HG03135 (cell line): ENCODE measurements around the gene PID1.
"Not testable (repeated sequence)": the region's sequence is repeated elsewhere in the genome, so short reads cannot be mapped to it uniquely, and the experiment has no call there.

Experiments used
- ATAC-seq: cut with Tn5 transposase; IDR thresholded peaks from one replicate; pipeline ENCODE4 v1.9.1; 2021; ENCODE audit warnings: mild to moderate bottlenecking, moderate library complexity; ENCODE audit not compliant: unreplicated experiment

The PID1 gene

GRCh38 chr2:229220254-229220653, 50.8 kb downstream of the PID1 start:
- ATAC-seq: no peak

DNA sequence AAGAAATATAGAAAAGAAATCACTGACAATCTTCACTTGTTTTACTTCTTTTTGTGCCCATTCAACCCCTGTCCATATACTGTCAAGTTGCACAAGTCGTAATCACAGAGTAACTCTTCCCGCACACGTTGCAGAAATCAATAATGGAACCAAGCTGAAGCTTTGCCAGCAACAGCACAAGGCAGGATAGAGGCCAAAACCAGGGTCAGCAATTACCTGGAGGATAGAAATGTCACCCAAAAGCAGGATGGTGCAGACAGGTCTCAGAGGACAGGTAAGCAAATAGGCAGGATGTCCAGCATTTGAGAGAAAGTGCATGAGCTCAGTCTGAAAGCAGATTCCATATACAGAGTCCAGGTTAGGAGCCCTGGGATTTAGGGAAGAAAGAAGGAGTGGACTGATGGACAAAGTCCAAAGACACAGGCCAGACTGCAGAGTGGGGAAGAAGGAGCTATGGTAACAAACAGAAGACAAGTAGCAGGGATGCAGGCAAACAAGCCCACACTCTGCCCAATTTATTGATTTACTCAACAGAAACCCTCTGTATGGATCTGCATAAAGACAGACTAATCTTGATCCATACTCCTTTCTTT, 52.7 kb downstream of the PID1 start:
- ATAC-seq: no peak

GRCh38 chr2:229212241-229212640, 58.8 kb downstream of the PID1 start:
- ATAC-seq: no peak

- ATAC-seq: no peak
Observed at GRCh38 chr2:229210641-229211040, 60.4 kb downstream of the PID1 start.

DNA sequence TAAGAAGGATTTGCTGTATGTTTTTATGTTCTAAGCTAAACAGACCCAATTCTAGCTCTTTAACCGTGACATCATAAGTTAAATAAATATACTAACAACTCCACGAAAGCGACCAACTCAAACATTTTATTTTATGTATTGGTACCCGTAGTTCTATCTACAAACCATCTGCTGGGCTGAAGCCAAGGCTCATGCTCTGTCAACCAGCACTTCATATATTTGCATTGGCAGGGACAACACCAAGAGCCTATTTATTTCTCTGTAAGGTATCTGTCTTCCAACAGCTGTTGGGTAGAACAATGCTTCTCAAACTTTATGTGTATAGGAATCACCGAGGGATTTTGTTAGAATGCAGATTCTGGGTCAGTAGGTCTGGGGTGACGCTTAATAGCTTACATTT, 64.5 kb downstream of the PID1 start:
- ATAC-seq: no peak

DNA sequence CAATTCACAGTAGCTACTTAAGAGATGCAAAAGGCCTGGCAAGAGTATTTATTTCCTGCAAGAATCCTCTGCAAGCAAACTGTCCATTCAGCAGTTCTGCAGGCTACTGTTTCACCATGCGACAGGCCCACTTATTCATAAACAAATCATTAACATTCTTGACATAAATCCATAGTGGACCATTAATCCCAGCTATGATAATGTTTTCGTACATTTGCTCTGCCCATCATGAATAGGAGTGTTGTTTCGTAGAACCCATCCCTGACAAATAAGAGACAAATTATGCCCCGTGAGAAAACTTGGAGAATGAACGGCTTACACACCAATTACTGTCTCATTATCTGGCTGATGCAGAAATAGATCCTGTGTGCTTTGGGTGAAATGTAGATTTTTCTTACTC, 65.4 kb downstream of the PID1 start:
- no peak for ATAC-seq

DNA sequence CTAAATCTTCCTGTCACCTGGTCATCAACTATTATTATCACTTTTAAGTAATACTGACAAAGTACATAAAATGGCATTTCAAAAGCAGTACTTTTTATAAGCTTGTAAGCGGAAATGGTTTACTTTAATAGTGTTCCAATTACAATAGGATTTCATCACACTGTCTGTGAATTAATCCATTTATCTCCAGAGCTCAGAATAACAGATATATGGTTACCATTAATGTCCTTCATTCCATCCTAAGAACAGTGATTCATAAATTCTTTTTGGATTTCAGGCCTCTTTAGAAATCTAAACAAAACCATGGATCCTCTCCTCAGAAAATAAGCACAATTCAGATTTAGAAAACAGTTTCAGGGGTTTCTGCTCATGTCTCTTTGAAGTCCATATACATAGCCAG, 68.4 kb downstream of the PID1 start:
- no peak for ATAC-seq

- no peak for ATAC-seq
Observed at GRCh38 chr2:229201521-229201920, 69.6 kb downstream of the PID1 start.

DNA sequence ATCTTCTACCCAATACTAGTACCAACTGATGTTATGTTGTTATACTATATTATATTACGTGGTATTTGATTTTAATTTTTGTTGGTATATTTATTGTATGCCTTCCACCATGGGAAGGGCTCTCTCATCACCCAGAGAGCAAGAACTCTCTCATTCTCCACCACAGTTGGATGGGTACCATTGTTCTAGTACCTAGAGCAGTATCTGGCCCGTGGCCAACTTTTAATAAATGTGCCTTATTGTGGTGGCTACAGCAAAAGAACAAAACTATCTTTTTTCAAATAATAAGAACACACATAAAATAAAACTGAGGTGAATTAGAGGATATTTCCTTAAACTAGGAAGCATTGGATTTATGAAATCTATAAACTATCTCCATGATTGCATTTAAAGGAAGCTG, 71.8 kb downstream of the PID1 start:
- ATAC-seq: no peak

- ATAC-seq: no peak
Observed at GRCh38 chr2:229196448-229196847, 74.6 kb downstream of the PID1 start.

GRCh38 chr2:229195346-229195947, 75.6 kb downstream of the PID1 start:
- no peak for ATAC-seq

GRCh38 chr2:229193281-229193680, 77.8 kb downstream of the PID1 start:
- no peak for ATAC-seq

DNA sequence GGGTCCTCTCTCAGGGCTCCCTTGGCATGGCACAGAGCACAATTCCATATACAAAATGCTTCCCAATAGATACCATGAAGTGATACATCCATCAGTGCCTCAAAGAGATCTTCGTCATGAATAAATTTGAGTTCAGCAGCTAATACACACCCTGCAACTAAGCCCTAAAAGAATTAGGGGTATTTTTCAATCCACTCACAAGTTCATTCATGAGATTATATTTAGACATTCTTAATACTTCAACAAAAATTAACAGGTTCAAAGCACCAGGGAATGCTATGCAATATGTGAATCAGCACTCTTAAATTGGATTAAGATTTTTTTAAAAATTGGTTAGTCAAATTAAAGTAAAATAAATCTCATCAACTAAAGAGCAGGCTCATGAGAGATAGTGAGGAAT, 79.7 kb downstream of the PID1 start:
- ATAC-seq: no peak

DNA sequence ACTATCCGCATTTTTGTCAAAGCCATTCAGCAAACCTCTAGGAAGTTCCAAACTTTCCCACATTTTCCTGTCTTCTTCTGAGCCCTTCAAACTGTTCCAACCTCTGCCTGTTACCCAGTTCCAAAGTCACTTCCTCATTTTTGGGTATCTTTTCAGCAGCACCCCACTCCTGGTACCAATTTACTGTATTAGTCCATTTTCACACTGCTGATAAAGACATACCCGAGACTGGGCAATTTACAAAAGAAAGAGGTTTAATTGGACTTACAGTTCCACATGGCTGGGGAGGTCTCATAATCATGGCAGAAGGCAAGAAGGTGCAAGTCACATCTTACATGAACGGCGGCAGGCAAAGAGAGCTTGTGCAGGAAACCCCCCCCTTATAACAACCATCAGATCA, 84.0 kb downstream of the PID1 start:
- not testable (repeated sequence) for ATAC-seq

- ATAC-seq: no peak
Observed at GRCh38 chr2:229181641-229182040, 89.4 kb downstream of the PID1 start.

GRCh38 chr2:229180658-229181057, 90.4 kb downstream of the PID1 start:
- ATAC-seq: no peak

- no peak for ATAC-seq
Observed at GRCh38 chr2:229179628-229180027, 91.5 kb downstream of the PID1 start.

DNA sequence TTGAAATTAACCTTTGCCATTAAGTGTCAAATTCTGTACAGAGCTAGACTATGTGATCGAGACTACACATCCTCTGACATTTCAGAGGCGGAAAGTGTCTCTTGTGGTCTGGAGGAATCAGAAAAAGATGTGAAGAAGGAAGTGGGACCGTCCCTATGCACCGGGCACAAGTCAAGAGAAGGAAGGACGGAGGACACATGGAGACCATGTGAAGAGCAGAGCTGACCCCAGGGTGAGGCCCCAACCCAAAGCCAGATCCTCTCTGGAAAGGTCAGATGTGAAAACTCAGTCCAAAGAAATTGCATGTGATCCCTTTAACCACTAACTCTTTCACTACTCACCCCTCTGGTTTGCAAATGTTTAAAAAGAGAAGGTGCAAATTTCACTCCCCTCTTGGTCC, 92.4 kb downstream of the PID1 start:
- no peak for ATAC-seq

- no peak for ATAC-seq
Observed at GRCh38 chr2:229178117-229178516, 93.0 kb downstream of the PID1 start.

- no peak for ATAC-seq
Observed at GRCh38 chr2:229176136-229176535, 95.0 kb downstream of the PID1 start.

DNA sequence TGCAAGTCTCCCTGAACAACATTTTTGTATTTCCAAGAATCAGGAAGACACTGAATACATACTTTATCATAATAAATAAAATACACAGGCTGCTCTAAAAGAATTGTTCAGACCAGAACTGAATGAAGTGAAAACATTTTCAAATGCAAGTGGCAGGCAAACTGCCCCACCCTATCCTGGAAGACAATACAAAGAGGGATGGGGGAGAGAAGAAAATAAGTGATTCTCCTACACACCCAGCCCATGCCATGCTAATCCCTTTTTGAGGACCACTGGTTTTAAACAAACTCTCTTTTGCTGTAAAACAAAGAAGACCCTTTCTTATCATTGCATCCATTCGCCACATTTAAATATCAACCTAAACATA, 95.6 kb downstream of the PID1 start:
- ATAC-seq: no peak

- no peak for ATAC-seq
Observed at GRCh38 chr2:229174794-229175496, 96.1 kb downstream of the PID1 start.
